ENCODE data around the gene KIF21A. TPM values are rescaled to one million over a fixed set of nuclear protein-coding genes. Genes with fewer than 3 reads are reported as not detected.

Gene KIF21A
- total and polyA plus RNA-seq, 11 donors, result 27.9 to 53.1 (median 44.1) TPM

DNA sequence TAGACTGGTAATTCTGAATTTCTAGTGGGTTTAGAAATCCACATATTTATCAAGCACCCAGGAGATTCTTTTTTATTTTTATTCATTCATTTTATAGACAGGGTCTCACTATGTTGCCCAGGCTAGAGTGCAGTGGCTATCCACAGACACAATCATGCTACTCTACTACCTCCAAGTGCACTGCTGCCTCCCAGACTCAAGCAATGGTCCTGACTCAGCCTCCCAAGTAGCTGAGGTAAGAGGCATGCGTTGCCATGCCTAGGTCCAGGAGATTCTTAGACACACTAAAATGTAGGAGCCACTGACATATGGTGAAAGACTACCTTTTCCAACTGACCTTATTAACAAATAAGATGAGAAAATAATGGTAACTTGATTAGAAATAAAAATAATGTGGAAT lies 38.9 kb downstream of the KIF21A start:
- intact Hi-C loops (cut with DNase I), result no loop called here
- no peak for TF ChIP-seq POLR2A (IDR thresholded peaks at IDR 0.05)
- TF ChIP-seq, protein P1, sequence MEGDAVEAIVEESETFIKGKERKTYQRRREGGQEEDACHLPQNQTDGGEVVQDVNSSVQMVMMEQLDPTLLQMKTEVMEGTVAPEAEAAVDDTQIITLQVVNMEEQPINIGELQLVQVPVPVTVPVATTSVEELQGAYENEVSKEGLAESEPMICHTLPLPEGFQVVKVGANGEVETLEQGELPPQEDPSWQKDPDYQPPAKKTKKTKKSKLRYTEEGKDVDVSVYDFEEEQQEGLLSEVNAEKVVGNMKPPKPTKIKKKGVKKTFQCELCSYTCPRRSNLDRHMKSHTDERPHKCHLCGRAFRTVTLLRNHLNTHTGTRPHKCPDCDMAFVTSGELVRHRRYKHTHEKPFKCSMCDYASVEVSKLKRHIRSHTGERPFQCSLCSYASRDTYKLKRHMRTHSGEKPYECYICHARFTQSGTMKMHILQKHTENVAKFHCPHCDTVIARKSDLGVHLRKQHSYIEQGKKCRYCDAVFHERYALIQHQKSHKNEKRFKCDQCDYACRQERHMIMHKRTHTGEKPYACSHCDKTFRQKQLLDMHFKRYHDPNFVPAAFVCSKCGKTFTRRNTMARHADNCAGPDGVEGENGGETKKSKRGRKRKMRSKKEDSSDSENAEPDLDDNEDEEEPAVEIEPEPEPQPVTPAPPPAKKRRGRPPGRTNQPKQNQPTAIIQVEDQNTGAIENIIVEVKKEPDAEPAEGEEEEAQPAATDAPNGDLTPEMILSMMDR (IDR thresholded peaks at IDR 0.05), result no peak
- H3K27ac ChIP-seq, result peak overlapping the region in 2 of 12 donors; percentile 21 to 25
- 79 to 91% (median 86%) methylated on average over 1 of the region's 1 CpG for WGBS, 4 donors
- H3K27me3 ChIP-seq, result no peaks in the 10 kb centered on the region
- ATAC-seq (no peak), DNase-seq (no peak)
- no peak overlapping the region for H3K4me3 ChIP-seq
- H3K4me1 ChIP-seq, result peaks cover 0 to 49% (median 18%) of the 10 kb centered on the region in 12 donors
- no peaks in the 10 kb centered on the region for H3K9me3 ChIP-seq
- H3K36me3 ChIP-seq, result no peaks in the 10 kb centered on the region

GRCh38 chr12:39403376-39403775 lies 39.5 kb downstream of the KIF21A start:
- no peak overlapping the region for H3K4me3 ChIP-seq
- H3K36me3 ChIP-seq, result no peaks in the 10 kb centered on the region
- ATAC-seq, result no peak
- intact Hi-C loops (cut with DNase I), result no loop called here
- no peak for DNase-seq
- no peaks in the 10 kb centered on the region for H3K27me3 ChIP-seq
- peaks cover 0 to 49% (median 18%) of the 10 kb centered on the region in 12 donors for H3K4me1 ChIP-seq
- TF ChIP-seq, protein P1 (IDR thresholded peaks at IDR 0.05), result no peak
- no peak for TF ChIP-seq POLR2A (IDR thresholded peaks at IDR 0.05)
- H3K9me3 ChIP-seq, result no peaks in the 10 kb centered on the region
- H3K27ac ChIP-seq, result peak overlapping the region in 6 of 12 donors; percentile 1 to 73 (median 24)

GRCh38 chr12:39402922-39403321 lies 40.0 kb downstream of the KIF21A start:
- Histone ChIP-seq H3K27me3 (no peaks in the 10 kb centered on the region), H3K9me3 (no peaks in the 10 kb centered on the region), H3K27ac (peak overlapping the region in 5 of 12 donors; percentile 1 to 73 (median 47)), H3K4me1 (peaks cover 0 to 49% (median 18%) of the 10 kb centered on the region in 12 donors), H3K36me3 (no peaks in the 10 kb centered on the region), H3K4me3 (no peak overlapping the region)
- ATAC-seq (peak; percentile 45 to 74 (median 70)), DNase-seq (no peak)
- intact Hi-C loops (cut with DNase I), result no loop called here
- no peak for TF ChIP-seq POLR2A (IDR thresholded peaks at IDR 0.05)
- TF ChIP-seq, protein P1 (IDR thresholded peaks at IDR 0.05), result no peak

- TF ChIP-seq, protein P1 (IDR thresholded peaks at IDR 0.05), result no peak
- no peak for TF ChIP-seq POLR2A (IDR thresholded peaks at IDR 0.05)
- WGBS, 4 donors, result 16 to 26% (median 19%) methylated on average over 2 of the region's 2 CpGs
- Histone ChIP-seq H3K27ac (peak overlapping the region in 9 of 12 donors; percentile 5 to 73 (median 43)), H3K36me3 (no peaks in the 10 kb centered on the region), H3K4me1 (peaks cover 0 to 49% (median 17%) of the 10 kb centered on the region in 12 donors), H3K4me3 (no peak overlapping the region), H3K9me3 (no peaks in the 10 kb centered on the region), H3K27me3 (no peaks in the 10 kb centered on the region)
- ATAC-seq, result peak; percentile 34 to 68 (median 52)
- no peak for DNase-seq
- intact Hi-C loops (cut with DNase I), result no loop called here
Observed at GRCh38 chr12:39401459-39401858, 41.5 kb downstream of the KIF21A start.
